ENCODE results near the gene GABBR2. TPM values are rescaled to one million over a fixed set of nuclear protein-coding genes. Genes with fewer than 3 reads are reported as not detected.

The GABBR2 gene
- total RNA-seq, 1 donor = not detected

GRCh38 chr9:98523231-98523901, 185.4 kb downstream of the GABBR2 start:
- peak; percentile 51 for DNase-seq (ENCODE audit: low read depth)
- peak; percentile 65 for TF ChIP-seq CTCF (IDR thresholded peaks at IDR 0.05; ENCODE audit: insufficient read depth, low read depth, low read length)
- no peak overlapping the region for H3K4me3 ChIP-seq (ENCODE audit: low read depth, low read length)

- DNase-seq (ENCODE audit: low read depth) = no peak
- H3K4me3 ChIP-seq (ENCODE audit: low read depth, low read length) = no peak overlapping the region
- TF ChIP-seq CTCF (IDR thresholded peaks at IDR 0.05; ENCODE audit: insufficient read depth, low read depth, low read length) = no peak
These were observed 186.2 kb downstream of the GABBR2 start for GRCh38 chr9:98522487-98522886.

- DNase-seq (ENCODE audit: low read depth) = peak; percentile 26
- H3K4me3 ChIP-seq (ENCODE audit: low read depth, low read length) = no peak overlapping the region
- no peak for TF ChIP-seq CTCF (IDR thresholded peaks at IDR 0.05; ENCODE audit: insufficient read depth, low read depth, low read length)
These were observed 187.6 kb downstream of the GABBR2 start for GRCh38 chr9:98521141-98521540.

- H3K4me3 ChIP-seq (ENCODE audit: low read depth, low read length) = no peak overlapping the region
- no peak for TF ChIP-seq CTCF (IDR thresholded peaks at IDR 0.05; ENCODE audit: insufficient read depth, low read depth, low read length)
- no peak for DNase-seq (ENCODE audit: low read depth)
These were observed 188.3 kb downstream of the GABBR2 start for GRCh38 chr9:98520221-98520960.

GRCh38 chr9:98519641-98520040, 189.1 kb downstream of the GABBR2 start:
- no peak for DNase-seq (ENCODE audit: low read depth)
- H3K4me3 ChIP-seq (ENCODE audit: low read depth, low read length) = no peak overlapping the region
- no peak for TF ChIP-seq CTCF (IDR thresholded peaks at IDR 0.05; ENCODE audit: insufficient read depth, low read depth, low read length)

- TF ChIP-seq CTCF (IDR thresholded peaks at IDR 0.05; ENCODE audit: insufficient read depth, low read depth, low read length) = no peak
- no peak overlapping the region for H3K4me3 ChIP-seq (ENCODE audit: low read depth, low read length)
- no peak for DNase-seq (ENCODE audit: low read depth)
These were observed 190.2 kb downstream of the GABBR2 start for GRCh38 chr9:98518556-98518955.

All from fibroblast of villous mesenchyme (primary cell).